Muscle of arm (tissue), 12 donors: ENCODE data around the gene DNAH5. TPM values are rescaled to one million over a fixed set of nuclear protein-coding genes. Genes with fewer than 3 reads are reported as not detected.

Source experiments
- polyA plus RNA-seq, 12 donors: library from polyadenylated mRNA; unstranded; fragments of 120-200 nt; gene quantifications; one replicate each; pipeline ENCODE4 v1.2.1, GENCODE V29; 2013; ENCODE audit not compliant: insufficient read length in 12 of 12

DNAH5 gene
- polyA plus RNA-seq, 12 donors, result 0.19 to 1.8 (median 0.61) TPM; not detected in 1

Other genes starting within 250 kb of the DNAH5 start
- gene TRIO, start 198.7 kb upstream of the DNAH5 start, polyA plus RNA-seq, result 100 to 1,000 TPM in 11 of 12 donors, not detected in 1; 152 to 272 (median 172) TPM